GM19240 (cell line): ENCODE results near the gene APOH.
"Not testable (repeated sequence)": the region's sequence is repeated elsewhere in the genome, so short reads cannot be mapped to it uniquely, and the experiment has no call there.

Experiments used
- DNase-seq: peaks from one replicate; pipeline ENCODE4 v3.0.0; 2011; ENCODE audit warnings: low spot score; ENCODE audit not compliant: insufficient read length

APOH gene, protein sequence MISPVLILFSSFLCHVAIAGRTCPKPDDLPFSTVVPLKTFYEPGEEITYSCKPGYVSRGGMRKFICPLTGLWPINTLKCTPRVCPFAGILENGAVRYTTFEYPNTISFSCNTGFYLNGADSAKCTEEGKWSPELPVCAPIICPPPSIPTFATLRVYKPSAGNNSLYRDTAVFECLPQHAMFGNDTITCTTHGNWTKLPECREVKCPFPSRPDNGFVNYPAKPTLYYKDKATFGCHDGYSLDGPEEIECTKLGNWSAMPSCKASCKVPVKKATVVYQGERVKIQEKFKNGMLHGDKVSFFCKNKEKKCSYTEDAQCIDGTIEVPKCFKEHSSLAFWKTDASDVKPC

DNA sequence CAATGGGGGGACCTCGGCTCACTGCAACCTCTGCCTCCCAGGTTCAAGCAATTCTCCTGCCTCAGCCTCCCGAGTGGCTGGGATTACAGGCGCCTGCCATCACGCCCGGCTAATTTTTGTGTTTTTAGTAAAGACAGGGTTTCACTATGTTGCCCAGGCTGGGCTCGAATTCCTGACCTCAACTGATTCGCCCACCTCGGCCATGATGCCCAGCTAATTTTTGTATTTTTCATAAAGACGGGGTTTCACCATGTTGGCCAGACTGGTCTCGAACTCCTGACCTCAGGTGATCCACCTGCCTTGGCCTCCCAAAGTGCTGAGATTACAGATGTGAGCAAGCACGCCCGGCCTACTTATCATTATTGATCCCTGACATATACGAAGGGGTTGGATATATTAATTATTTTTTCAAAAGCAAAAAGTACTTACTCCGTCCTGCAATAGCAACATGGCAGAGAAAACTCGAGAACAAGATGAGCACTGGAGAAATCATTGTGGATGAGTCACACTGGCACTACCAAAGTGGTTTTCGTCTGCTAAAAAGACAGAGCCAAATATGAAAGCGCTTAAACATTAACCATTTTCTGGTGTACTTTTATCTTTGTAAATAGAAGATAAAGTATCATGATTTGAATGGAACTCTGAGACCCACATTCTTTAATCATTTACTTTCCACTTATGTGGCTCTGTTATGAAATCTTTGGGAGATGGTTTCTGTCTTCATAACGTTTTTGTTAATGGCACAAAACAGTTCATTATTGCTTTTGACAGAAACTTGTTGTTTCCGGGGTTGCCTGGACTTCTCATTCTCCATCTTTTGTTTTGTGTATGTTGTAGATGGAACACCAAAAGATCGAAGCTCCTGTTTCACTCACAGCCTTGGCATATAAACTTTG is at the start of gene APOH:
Gene APOH, minus strand, starts transcription at position 529 of the 896 bp plus-strand sequence. Its CDS starts 36 bp downstream, at position 493.
- no peak for DNase-seq

DNA sequence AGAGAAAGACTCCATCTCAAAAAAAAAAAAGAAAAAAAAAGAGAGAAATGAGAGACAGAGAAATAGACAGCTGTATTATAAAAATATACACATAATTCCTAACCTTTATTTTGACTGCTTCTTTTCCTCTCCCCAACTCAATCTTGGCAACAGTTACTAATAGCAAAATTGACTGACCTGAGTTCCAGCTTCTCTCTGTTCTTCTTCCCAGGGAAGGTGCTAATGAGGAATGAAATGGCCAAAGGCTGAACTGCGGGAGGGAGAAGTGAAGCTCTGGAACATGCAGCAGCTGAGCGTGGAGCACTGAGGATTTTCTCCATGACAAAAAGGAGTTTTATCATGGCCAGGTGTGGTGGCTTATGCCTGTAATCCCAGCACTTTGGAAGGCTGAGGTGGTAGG is 48.0 kb upstream of the APOH start:
- no peak for DNase-seq

DNA sequence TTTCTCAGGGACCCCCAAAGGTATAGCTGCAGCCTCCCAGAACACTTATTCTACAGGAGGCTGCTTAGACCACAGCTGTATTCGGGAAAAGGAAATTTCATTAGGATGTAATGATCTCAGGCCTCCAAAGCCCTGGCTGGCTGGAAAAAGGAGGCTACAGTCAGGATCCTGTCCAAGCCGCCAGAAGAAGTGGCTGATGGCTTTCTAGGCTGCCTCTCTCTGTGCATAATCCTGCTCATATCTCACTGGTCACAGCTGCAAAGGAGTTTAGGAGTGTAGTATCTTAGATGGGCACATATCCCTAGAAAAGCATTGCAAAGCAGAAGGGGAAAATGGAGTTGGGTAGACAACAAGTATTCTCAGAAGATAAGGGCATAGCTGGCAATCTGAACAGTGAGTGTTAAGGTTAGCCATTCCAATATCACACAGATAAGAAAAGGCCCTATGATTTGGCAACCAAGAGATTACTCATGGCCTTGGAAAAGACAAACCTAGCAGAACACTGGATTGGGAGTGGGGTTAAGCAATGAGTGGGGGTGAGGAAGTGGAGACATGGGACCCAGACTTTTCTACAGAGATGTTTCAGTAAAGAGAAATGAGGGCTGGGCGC is 47.2 kb upstream of the APOH start:
- DNase-seq, result no peak

DNA sequence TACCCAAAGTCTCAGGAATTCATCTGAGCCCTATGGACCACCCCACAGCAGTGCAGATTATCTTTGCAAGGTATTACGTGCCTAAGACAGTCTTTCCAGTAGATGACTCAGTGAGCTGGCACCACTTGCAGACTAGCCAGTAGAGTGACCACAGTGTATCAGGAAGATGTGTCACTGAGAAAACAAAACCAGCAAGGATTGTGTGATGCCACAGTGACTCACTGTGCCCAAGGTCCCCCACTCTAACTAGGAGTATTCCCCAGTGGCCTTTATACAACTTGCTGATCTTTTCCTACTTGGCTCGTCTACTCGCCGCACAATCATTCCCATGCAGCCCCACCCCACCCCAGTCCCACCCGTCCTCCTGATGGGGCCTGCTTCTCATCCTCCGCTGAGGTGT is 46.4 kb upstream of the APOH start:
- DNase-seq, result no peak

DNA sequence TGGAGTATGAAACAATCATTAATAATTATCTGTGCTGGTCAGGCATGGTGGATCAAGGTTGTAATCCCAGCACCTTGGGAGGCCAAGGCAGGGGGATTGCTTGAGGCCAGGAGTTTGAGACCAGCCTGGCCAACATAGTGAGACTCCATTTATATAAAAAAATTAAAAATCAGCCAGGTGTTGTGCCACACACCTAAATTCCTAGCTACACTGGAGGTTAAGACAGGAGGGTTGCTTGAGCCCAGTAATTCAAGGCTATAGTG is 44.3 kb upstream of the APOH start:
- DNase-seq, result no peak

DNA sequence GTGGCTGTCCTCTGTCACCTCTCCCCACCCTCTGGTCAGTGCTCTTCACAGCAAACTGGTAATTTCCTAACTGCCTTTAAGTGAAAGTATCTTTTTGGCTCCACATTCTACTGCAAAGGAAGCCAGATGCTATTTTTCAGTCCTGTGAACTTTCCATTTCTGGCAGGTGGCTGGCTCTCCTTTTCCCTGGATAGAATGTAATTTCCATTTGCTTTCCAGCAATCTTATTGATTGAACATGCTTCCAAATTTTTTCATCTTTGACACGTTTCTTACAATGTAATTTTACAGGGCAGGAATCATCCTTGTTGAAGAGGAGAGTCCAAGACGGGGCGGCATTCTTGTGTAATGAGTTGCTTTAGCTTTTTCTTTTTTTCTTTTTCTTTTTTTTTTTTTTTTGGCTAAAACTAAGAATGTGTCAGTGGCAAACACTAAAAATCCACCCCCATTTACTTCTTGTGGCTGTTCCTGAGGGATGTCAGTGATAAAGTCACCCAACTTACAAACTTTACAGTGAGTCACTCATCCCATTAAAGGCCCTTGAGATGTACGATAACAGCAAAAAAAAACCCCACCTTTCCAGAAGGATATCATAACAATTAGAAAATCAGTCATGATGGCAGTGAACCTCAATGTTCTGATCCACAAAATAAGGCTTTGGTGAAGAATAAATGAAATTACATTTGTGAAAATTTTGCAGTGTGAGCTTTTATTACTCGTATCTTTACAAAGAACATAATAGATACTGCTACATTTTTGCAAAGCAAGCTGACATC is 43.8 kb upstream of the APOH start:
- DNase-seq, result no peak

DNA sequence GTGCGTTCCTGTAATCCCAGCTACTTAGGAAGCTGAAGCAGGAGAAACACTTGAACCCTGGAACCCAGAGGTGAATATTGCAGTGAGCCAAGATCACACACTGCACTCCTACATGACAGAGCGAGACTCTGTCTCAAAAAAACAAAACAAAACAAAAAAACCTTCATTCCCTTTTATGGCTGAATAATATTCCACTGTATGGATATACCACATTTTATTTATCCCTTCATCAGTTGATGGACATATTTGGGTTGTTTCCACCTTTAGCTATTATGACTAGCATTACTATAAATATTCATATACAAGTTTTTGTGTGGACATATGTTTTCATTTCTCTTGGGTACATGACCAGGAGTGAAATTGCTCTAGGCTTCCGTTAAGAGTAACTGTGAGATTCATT is 42.3 kb upstream of the APOH start:
- DNase-seq, result no peak

DNA sequence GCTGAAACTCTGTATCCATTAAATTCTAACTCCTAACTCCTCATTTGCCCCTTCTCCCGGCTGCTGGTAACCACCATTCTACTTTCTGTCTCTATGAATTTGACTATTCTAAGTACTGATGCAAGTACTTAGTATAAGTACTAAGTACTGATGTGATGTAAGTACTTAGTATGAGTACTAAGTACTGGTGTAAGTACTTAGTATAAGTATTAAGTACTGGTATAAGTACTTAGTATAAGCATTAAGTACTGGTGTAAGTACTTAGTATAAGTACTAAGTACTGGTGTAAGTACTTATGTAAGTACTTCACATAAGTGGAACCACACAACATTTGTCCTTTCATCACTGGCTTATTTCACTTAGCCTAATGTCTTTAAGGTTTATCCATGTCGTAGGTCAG is 40.9 kb upstream of the APOH start:
- DNase-seq, result no peak

DNA sequence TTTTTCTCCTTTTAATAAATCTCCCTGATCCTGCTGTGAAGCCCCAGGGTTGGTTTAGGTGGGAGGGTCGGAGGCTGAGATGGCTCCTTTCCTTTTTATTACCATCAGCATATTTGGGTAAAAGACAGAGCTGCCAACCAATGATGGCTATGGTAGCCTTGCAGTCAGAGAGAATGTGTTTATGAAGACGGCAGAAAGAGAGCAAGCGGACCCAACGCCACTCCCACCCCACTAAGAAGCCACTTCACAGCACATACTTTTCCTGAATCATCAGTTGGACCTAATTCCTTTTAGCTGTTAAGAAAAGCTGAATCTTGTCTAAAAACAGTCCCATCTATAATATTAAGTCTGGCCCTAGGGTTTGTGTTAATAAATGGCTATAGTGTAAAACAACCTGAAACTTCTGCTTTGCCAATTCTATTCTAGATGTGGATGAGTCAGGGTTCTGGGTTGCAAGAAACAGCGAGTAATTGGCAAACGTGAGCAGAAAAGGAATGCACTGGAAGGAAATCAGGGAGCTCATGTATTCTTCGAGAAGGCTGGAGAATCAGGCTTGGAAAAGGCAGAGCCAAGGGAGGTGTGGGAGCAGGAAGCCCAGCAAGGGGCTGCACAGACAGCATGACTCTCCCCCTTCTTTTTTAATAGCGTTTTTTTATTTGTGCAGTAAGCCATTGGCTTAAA is 39.2 kb upstream of the APOH start:
- no peak for DNase-seq

DNA sequence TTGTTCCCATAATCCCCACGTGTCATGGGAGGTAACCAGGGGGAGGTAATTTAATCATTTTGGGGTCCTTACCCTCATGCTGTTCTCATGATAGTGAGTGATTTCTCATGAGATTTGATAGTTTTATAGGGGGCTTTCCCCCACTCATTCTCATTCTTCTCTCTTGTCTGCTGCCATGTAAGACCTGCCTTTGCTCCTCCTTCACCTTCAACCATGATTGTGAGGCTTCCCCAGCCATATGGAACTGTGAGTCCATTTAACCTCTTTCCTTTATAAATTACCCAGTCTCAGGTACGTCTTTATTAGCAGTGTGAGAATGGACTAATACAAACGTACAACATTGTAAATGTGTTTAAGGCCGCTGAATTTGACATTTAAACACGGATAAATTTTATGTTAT is 35.5 kb upstream of the APOH start:
- DNase-seq, result no peak

DNA sequence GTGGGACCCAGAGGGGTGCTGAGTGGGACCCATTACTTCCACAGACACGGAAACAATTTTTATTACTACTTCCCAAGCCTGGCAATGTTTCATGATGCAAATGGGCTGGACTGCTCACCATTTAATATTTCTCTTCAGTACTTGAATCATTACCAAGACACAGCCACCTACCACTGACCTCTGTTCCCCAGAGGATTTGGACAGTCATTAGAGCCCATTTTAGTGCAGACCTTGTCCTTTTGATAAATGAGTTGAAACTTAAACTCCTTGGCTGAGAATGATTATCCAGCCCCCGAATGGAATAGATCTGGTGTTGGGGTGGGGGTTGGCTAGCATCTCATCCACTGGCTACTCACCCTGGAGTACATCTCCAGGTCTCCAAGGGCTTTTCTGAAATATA is 33.6 kb upstream of the APOH start:
- DNase-seq, result no peak

DNA sequence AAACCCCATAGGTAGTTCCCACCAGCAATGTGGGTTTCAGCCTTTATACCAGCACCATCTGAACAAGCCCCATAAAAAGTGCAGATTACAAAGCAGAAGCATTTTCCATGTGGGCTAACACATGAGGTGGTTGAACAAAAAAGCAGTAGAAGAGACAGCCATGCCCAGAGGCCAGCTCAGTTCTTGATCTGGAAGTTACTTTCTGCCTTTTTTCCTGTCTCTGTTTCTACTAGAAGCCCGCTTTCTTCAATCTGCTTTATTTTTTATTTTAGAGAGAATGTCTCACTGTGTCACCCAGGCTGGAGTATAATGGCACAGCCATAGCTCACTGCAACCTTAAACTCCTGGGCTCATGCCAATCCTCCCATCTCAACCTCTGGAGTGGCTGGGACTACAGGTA is 31.5 kb upstream of the APOH start:
- DNase-seq, result no peak

DNA sequence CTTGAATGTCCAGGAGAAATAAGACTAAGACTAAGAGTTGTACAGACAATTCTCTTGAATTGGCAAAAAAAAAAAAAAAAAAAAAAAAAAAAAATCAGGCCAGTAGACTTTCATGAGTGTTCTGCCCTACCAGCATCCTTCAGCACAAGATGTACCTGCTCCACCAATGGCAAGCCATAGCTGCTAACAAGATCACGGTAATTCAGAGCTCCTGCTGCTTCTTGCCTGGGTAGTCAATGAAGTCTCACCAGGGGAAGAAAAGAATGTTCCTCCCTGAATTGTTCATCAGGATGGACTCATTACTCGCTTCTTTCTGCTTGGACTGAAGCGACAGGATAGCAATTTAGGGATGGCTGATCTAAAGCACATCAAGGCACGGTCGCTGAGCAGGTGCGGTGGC is 31.1 kb upstream of the APOH start:
- no peak for DNase-seq

DNA sequence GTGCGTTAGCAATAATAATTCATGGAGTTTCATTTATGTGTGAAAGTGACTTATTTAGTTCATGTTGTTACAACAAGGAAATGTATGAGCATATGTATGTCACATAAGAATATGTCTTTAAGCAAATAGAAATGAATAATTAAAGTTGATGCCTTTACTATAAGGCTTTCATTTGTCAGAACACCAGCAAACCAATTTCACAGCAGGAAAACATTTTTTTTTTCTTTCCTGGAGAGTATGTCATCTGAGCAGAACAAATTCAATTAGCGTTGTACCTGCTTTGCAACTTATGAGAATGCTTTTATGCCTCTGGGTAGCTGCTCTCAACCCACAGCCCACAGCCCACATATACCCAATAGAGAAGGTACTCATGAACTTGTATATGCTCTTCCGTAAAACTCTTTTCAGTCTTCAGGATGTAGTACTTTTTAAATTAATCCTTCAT is 26.3 kb upstream of the APOH start:
- DNase-seq, result no peak

DNA sequence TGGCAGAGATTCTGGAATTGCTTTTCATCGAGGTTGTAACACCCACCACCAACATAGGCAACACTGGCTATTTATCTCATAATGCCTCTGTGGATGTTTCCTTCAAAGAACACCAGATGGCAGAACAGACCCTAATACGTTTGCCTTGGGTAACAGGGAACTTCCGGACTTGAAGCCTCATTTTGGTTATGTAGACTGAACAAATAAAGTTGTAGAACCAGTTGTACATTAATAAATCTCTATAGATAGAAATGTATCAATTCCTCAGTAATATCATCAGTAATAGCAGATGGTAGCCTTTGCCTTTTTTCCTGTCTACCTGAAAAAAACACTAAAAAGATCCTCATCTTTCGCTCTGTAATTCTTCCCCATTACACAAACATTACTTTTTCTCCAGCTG is 25.9 kb upstream of the APOH start:
- no peak for DNase-seq

DNA sequence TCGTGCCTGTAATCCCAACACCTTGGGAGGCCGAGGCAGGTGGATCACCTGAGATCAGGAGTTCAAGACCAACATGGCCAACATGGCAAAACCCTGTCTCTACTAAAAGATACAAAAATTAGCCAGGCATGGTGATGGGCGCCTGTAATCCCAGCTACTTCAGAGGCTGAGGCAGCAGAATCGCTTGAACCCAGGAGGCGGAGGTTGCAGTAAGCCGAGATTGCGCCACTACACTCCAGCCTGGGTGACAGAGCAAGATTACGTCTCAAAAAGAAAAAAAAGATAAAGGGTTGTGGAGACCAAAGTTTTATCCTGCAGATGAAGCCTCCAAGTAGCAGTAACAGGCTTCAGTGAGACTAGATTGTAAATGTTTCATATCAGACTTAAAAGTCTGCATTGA is 24.2 kb upstream of the APOH start:
- not testable (repeated sequence) for DNase-seq

DNA sequence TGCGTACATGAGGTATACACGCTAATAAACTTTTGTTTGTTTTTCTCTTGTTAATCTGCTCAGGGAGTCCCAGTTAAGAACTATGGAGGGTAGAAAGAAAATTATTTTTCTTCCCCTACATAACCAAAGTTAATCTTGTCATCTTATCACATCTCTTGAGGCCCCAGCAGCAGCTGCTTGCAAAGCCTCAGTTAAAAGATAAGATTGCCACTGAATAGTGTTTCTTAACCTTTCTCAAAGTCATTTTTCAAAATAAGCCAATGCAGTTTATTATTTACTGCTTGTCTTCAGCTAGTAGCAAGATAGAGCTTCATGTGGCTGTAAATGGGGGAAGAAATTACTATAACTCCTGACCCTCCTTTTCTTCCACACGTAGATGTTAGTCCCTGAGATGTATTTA is 21.5 kb upstream of the APOH start:
- no peak for DNase-seq

DNA sequence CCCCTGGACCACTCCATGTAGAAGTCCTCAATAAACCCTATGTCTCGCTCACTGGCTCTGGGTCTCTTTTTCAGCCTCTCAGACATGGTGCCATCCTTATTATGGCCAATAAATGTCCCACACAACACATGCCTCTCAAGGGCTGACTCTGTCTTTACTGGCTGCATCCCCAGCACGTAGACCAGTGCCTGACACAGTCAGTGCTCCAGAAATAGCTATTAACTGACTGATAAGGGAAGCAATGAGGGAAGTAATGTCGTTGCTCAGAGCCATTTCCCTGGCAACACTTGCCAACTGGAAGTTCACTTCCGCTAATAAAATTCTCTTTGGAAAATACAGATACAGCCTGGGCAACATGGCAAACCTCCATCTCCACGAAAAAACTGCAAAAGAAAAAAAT is 19.1 kb upstream of the APOH start:
- no peak for DNase-seq

DNA sequence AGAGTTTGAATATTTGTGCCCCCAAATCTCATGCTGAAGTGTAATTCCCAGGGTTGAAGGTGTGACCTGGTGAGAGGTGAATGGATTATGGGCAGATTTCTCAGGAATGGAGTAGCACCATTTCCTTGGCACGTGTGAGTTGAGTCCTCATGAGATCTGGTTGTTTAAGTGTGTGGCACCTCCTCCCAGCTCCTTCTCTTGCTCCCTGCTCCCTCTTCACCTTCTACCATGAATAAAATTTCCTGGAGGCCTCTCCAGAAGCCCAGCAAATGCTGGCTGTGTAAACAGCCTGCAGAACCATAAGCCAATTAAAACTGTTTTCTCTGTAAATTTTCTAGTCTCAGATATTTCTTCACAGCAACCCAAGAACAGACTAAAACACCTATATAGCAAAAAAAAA is 12.6 kb upstream of the APOH start:
- no peak for DNase-seq

DNA sequence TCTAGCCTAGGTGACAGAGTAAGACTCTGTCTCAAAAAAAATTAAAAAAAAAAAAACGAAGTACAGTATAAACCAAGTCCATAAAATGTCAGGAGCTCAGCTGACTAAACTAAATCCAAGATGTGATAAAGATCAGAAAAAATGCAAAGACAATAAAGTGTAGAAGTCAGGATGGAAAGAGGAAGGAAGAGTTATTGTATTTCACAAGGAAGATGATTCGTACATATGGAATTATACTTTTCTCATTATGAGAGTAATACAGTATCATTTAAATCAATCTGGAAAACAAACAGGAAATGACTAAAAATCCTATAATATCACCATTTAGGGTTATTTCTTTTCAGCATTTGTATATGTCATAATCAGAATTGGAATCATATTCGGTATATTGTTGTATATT is 11.4 kb upstream of the APOH start:
- DNase-seq, result no peak

DNA sequence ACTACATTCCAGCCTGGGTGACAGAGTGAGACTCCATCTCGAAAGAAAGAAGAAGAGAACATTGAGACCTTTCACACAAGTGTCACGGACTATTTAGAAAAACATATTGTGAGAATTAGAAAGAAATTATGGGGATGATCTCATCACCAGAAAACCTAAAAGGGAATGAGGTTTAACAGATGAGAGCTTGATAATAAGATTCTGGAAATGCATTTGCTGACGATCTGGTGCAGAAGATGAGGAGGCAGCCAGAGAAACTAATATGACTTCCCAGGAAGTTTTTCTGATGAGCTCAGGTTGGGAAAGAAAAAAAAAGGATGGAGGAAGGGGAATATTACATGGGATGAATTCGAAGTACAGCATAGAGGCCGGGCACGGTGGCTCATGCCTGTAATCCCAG is 10.8 kb upstream of the APOH start:
- no peak for DNase-seq
